Thymus (tissue), 11 donors: ENCODE measurements around the gene SEC14L5. TPM values are rescaled to one million over a fixed set of nuclear protein-coding genes. Genes with fewer than 3 reads are reported as not detected.

ENCODE experiments used
- DNase-seq, 9 donors: peaks; one replicate each; pipeline ENCODE4 v3.0.0-alpha.2; 2013; ENCODE audit warnings: low spot score in 9 of 9, low read depth in 6 of 9, missing footprints in 1 of 9
- H3K27ac ChIP-seq, 2 donors: one replicate each; pipeline ENCODE4 v1.5.1; 2013; ENCODE audit warnings: control low read depth in 1 of 2, low read depth in 1 of 2, low read length in 1 of 2, mild to moderate bottlenecking in 1 of 2, moderate library complexity in 1 of 2
- H3K27me3 ChIP-seq, 2 donors: one replicate each; pipeline ENCODE4 v1.5.1; 2013; ENCODE audit warnings: low read length in 1 of 2; ENCODE audit not compliant: control insufficient read depth in 2 of 2, insufficient read depth in 1 of 2
- H3K36me3 ChIP-seq, 2 donors: one replicate each; pipeline ENCODE4 v1.5.1; 2013; ENCODE audit warnings: low read length in 1 of 2, mild to moderate bottlenecking in 1 of 2, moderate library complexity in 1 of 2; ENCODE audit not compliant: control insufficient read depth in 2 of 2, insufficient read depth in 2 of 2
- H3K4me1 ChIP-seq, 2 donors: one replicate each; pipeline ENCODE4 v1.5.1; 2013; ENCODE audit warnings: low read length in 2 of 2; ENCODE audit not compliant: control insufficient read depth in 2 of 2, insufficient read depth in 2 of 2
- H3K4me3 ChIP-seq, 2 donors: one replicate each; pipeline ENCODE4 v1.5.1; 2013; ENCODE audit warnings: low read length in 2 of 2, control low read depth in 1 of 2, mild to moderate bottlenecking in 1 of 2
- H3K9me3 ChIP-seq, 2 donors: one replicate each; pipeline ENCODE4 v1.5.1; 2013; ENCODE audit warnings: low read length in 1 of 2, mild to moderate bottlenecking in 1 of 2; ENCODE audit not compliant: control insufficient read depth in 2 of 2, insufficient read depth in 1 of 2
- WGBS: extraction: QIAGEN DNeasy Blood & Tissue Kit; methylation state at CpG from one replicate; pipeline ENCODE4 v1.1.7; 2013; 5-methylcytosine and 5-hydroxymethylcytosine counted together
- polyA plus RNA-seq: library from polyadenylated mRNA; stranded (reverse); fragments of 200-250 nt; gene quantifications from one replicate; pipeline ENCODE4 v1.2.3, GENCODE V29; 2013
- total RNA-seq: library from RNA; stranded (reverse); fragments of 120-200 nt; gene quantifications from one replicate; pipeline ENCODE4 v1.2.4, GENCODE V29; 2013
- donor health status: healthy.

SEC14L5 gene
- total and polyA plus RNA-seq, 2 donors: 0.14 to 0.24 TPM

- DNase-seq: no peak
- H3K27me3 ChIP-seq: no peaks in the 10 kb centered on the region
- no peaks in the 10 kb centered on the region for H3K36me3 ChIP-seq
- H3K4me3 ChIP-seq: no peak within 1 kb of the TSS
- H3K27ac ChIP-seq: no peak within 1 kb of the TSS
- peaks cover 0 to 5% of the 10 kb centered on the region in 2 donors for H3K9me3 ChIP-seq
- WGBS: 86% methylated on average over 10 of the region's 10 CpGs
- H3K4me1 ChIP-seq: peaks cover 0 to 21% of the 10 kb centered on the region in 2 donors
Measured at GRCh38 chr16:5065813-5066212, 107.7 kb downstream of the SEC14L5 start, which contains the start of gene C16orf89. TSS of gene C16orf89 (minus strand) at chr16:5065956. CDS start at chr16:5065908, 48 bp downstream.

- no peak overlapping the region for H3K27ac ChIP-seq
- no peak for DNase-seq
Measured at GRCh38 chr16:5066511-5066910, 108.4 kb downstream of the SEC14L5 start.

More at GRCh38 chr16:5066511-5066910, 108.4 kb downstream of the SEC14L5 start:
- H3K9me3 ChIP-seq: peaks cover 0 to 5% of the 10 kb centered on the region in 2 donors
- peaks cover 5 to 25% of the 10 kb centered on the region in 2 donors for H3K4me1 ChIP-seq
- no peaks in the 10 kb centered on the region for H3K36me3 ChIP-seq
- H3K27me3 ChIP-seq: no peaks in the 10 kb centered on the region
- H3K4me3 ChIP-seq: no peak overlapping the region
- WGBS: 74% methylated on average over 6 of the region's 6 CpGs

Other genes starting within 250 kb of the SEC14L5 start
- 9.8 TPM for gene ANKS3, start 224.1 kb upstream of the SEC14L5 start, total RNA-seq
- 34.0 TPM for gene ANKS3, start 224.1 kb upstream of the SEC14L5 start, polyA plus RNA-seq
- gene DNAAF8, start 223.8 kb upstream of the SEC14L5 start, total RNA-seq: 0.38 TPM
- 1.1 TPM for gene DNAAF8, start 223.8 kb upstream of the SEC14L5 start, polyA plus RNA-seq
- gene ZNF500, start 191.2 kb upstream of the SEC14L5 start, total RNA-seq: 7.7 TPM
- 13.8 TPM for gene ZNF500, start 191.2 kb upstream of the SEC14L5 start, polyA plus RNA-seq
- not detected for gene SEPTIN12, start 170.0 kb upstream of the SEC14L5 start, total RNA-seq
- gene SEPTIN12, start 170.0 kb upstream of the SEC14L5 start, polyA plus RNA-seq: 0.14 TPM
- 3.9 TPM for gene SMIM22, start 163.0 kb upstream of the SEC14L5 start, total RNA-seq
- gene SMIM22, start 163.0 kb upstream of the SEC14L5 start, polyA plus RNA-seq: 16.2 TPM
- 28.0 TPM for gene ROGDI, start 155.7 kb upstream of the SEC14L5 start, total RNA-seq
- gene ROGDI, start 155.7 kb upstream of the SEC14L5 start, polyA plus RNA-seq: 40.8 TPM
- 36.4 TPM for gene GLYR1, start 111.0 kb upstream of the SEC14L5 start, total RNA-seq
- gene GLYR1, start 111.0 kb upstream of the SEC14L5 start, polyA plus RNA-seq: 59.1 TPM
- gene UBN1, start 110.8 kb upstream of the SEC14L5 start, total RNA-seq: 12.9 TPM
- 9.2 TPM for gene UBN1, start 110.8 kb upstream of the SEC14L5 start, polyA plus RNA-seq
- 3.7 TPM for gene PPL, start 21.2 kb upstream of the SEC14L5 start, total RNA-seq
- 14.3 TPM for gene PPL, start 21.2 kb upstream of the SEC14L5 start, polyA plus RNA-seq
- 6.7 TPM for gene NAGPA, start 75.6 kb downstream of the SEC14L5 start, total RNA-seq
- 10.3 TPM for gene NAGPA, start 75.6 kb downstream of the SEC14L5 start, polyA plus RNA-seq
- gene C16orf89, start 107.6 kb downstream of the SEC14L5 start, total RNA-seq: 1.4 TPM
- gene C16orf89, start 107.6 kb downstream of the SEC14L5 start, polyA plus RNA-seq: 0.71 TPM
- 19.0 TPM for gene ALG1, start 113.5 kb downstream of the SEC14L5 start, total RNA-seq
- gene ALG1, start 113.5 kb downstream of the SEC14L5 start, polyA plus RNA-seq: 20.1 TPM
- 5.9 TPM for gene EEF2KMT, start 139.5 kb downstream of the SEC14L5 start, total RNA-seq
- gene EEF2KMT, start 139.5 kb downstream of the SEC14L5 start, polyA plus RNA-seq: 5.4 TPM